ENCODE results near the gene PCED1A.

DNA sequence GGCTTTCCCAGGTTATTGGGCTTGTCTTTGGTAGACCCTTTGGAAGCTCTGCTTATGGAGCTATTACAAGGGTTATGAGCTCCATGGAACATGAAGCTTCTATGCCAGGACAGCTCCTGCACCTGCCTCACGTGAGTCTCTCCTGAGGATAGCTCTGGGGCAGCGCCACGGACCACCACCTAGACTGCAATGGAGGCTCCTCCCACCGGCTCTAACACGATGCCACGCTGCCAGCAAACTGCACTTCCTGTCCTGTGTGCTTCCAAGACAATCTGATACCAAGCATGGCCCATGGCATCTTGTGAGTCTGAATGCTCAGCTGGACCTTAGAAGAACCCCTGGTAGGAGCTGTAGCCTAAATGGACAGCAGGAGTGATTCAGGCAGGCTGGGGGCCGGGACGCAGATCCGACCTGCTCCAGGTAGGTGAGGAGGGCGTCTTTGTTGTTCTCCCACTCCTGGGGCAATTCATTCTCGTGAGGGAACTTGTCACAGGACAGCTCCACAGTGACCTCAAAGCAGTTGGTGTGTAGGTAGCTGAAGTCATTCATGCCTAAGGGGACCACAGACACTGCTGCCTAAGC lies 45.5 kb downstream of the PCED1A start:
- TF ChIP-seq, protein P1, sequence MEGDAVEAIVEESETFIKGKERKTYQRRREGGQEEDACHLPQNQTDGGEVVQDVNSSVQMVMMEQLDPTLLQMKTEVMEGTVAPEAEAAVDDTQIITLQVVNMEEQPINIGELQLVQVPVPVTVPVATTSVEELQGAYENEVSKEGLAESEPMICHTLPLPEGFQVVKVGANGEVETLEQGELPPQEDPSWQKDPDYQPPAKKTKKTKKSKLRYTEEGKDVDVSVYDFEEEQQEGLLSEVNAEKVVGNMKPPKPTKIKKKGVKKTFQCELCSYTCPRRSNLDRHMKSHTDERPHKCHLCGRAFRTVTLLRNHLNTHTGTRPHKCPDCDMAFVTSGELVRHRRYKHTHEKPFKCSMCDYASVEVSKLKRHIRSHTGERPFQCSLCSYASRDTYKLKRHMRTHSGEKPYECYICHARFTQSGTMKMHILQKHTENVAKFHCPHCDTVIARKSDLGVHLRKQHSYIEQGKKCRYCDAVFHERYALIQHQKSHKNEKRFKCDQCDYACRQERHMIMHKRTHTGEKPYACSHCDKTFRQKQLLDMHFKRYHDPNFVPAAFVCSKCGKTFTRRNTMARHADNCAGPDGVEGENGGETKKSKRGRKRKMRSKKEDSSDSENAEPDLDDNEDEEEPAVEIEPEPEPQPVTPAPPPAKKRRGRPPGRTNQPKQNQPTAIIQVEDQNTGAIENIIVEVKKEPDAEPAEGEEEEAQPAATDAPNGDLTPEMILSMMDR (conservative IDR thresholded peaks at IDR 0.05), result no peak
- no peak for TF ChIP-seq ZFX (IDR thresholded peaks at IDR 0.05)
